K562 (cell line): ENCODE results near the gene SS18L1. TPM values are rescaled to one million over a fixed set of nuclear protein-coding genes. Genes with fewer than 3 reads are reported as not detected.

ENCODE experiments used
- ATAC-seq: fragments of 200-7000 bp; cut with Tn5 transposase; 3 replicates; pipeline ENCODE4 v1.9.1; 2020; ENCODE audit warnings: moderate library complexity
- BruUV-seq: library from RNA; stranded (reverse); fragments of 400-500 nt; replicated peaks from 2 replicates; lab custom pipeline; 2021; lab: Mats Ljungman, UMichigan
- CTCF ChIA-PET: fragments of 300-600 bp; formaldehyde crosslinking; extraction: SDS; loops from one replicate; lab custom pipeline; 2021; ENCODE audit warnings: low intra/inter-chr PET ratio; lab: Yijun Ruan, JAX
- POLR2A ChIA-PET: fragments of 300-600, 350-650 bp; sonication (Branson Sonifier 250); formaldehyde crosslinking; extraction: SDS; loops from one replicate; lab custom pipeline; 2021; ENCODE audit warnings: antibody characterized with exemption, inconsistent platforms; lab: Yijun Ruan, JAX
- DNase-seq, 4 experiments: peaks; one replicate each; pipeline versions ENCODE4 v3.0.0 to v3.0.0-alpha.2; 2011 to 2018; ENCODE audit warnings: low spot score in 3 of 4, mixed read lengths in 3 of 4; ENCODE audit errors: extremely low read depth in 1 of 4
- FAIRE-seq: peaks from 2 replicates; lab custom pipeline; 2011; peaks lifted over from hg19 to GRCh38; lab: Jason Lieb, UNC
- H2AFZ ChIP-seq: 2 replicates; pipeline ENCODE4 v1.6.0; 2011; ENCODE audit warnings: low read depth, low read length, control low read depth, inconsistent platforms
- H3K27ac ChIP-seq: fragments of 200-600 bp; 3 replicates; pipeline ENCODE4 v1.8.0; 2011; ENCODE audit warnings: low read depth, mild to moderate bottlenecking, control low read depth, inconsistent platforms, low read length, moderate library complexity, mixed read lengths; ENCODE audit errors: extremely low read depth
- H3K27me3 ChIP-seq, 2 experiments: fragments of 300-600 bp in 1 of 2; 2 replicates in 1 of 2; 3 replicates in 1 of 2; pipeline versions ENCODE4 v1.6.0 to v1.8.0; 2011; ENCODE audit warnings: inconsistent platforms in 2 of 2, low read length in 2 of 2, mild to moderate bottlenecking in 1 of 2, mixed read lengths in 1 of 2, moderate library complexity in 1 of 2; ENCODE audit not compliant: control insufficient read depth in 2 of 2, insufficient read depth in 2 of 2
- H3K36me3 ChIP-seq: fragments of 300-600 bp; 3 replicates; pipeline ENCODE4 v1.8.0; 2011; ENCODE audit warnings: mild to moderate bottlenecking, low read length, inconsistent platforms; ENCODE audit not compliant: control insufficient read depth, insufficient read depth
- H3K4me1 ChIP-seq, 2 experiments: fragments of 200-600 bp in 1 of 2; replicated peaks in 1 of 2; 2 replicates in 1 of 2; 3 replicates in 1 of 2; pipeline versions ENCODE4 v1.5.1 to v1.8.0; 2011; ENCODE audit warnings: inconsistent platforms in 2 of 2, low read length in 2 of 2, mild to moderate bottlenecking in 1 of 2, mixed read lengths in 1 of 2, moderate library complexity in 1 of 2; ENCODE audit not compliant: control insufficient read depth in 2 of 2, insufficient read depth in 2 of 2
- H3K4me2 ChIP-seq: 2 replicates; pipeline ENCODE4 v1.6.1; 2011; ENCODE audit warnings: low read length, control low read depth, inconsistent platforms, mixed read lengths; ENCODE audit not compliant: insufficient read depth
- H3K4me3 ChIP-seq: fragments of 200-600 bp; sonication (generic), shearing (Covaris generic); 2 replicates; pipeline ENCODE4 v1.5.1; 2016; ENCODE audit warnings: control low read depth, inconsistent platforms
- H3K79me2 ChIP-seq: fragments of 200-600 bp; 3 replicates; pipeline ENCODE4 v1.8.0; 2011; ENCODE audit warnings: low read length, inconsistent platforms; ENCODE audit not compliant: control insufficient read depth, insufficient read depth
- H3K9ac ChIP-seq, 2 experiments: 2 replicates each; pipeline versions ENCODE4 v1.6.0 to v1.6.1; 2011; ENCODE audit warnings: low read depth in 2 of 2, low read length in 2 of 2, control low read depth in 1 of 2, inconsistent platforms in 1 of 2, mild to moderate bottlenecking in 1 of 2, mixed read lengths in 1 of 2; ENCODE audit not compliant: insufficient read depth in 1 of 2
- H3K9me1 ChIP-seq: one replicate; pipeline ENCODE4 v1.6.0; 2011; ENCODE audit warnings: inconsistent platforms, mild to moderate bottlenecking, low read length, moderate library complexity; ENCODE audit not compliant: control insufficient read depth, insufficient read depth
- H3K9me3 ChIP-seq: replicated peaks from 2 replicates; pipeline ENCODE4 v1.5.1; 2011; ENCODE audit warnings: low read depth, low read length, inconsistent platforms; ENCODE audit not compliant: control insufficient read depth, insufficient read depth
- H4K20me1 ChIP-seq: replicated peaks from 2 replicates; pipeline ENCODE4 v1.6.1; 2011; ENCODE audit warnings: low read length, inconsistent platforms, mixed read lengths; ENCODE audit not compliant: control insufficient read depth, insufficient read depth
- CBFA2T2 ChIP-seq: fragments of 450-650 bp; conservative IDR thresholded peaks from 2 replicates; pipeline ENCODE4 v1.6.1; 2017; ENCODE audit warnings: mild to moderate bottlenecking
- CTBP1 ChIP-seq: fragments of 450-650 bp; IDR thresholded peaks from 2 replicates; pipeline ENCODE4 v1.6.1; 2016; ENCODE audit warnings: borderline replicate concordance
- JUN ChIP-seq, 2 experiments: sonication (generic) in 1 of 2; formaldehyde crosslinking in 1 of 2; IDR thresholded peaks; 2 replicates each; pipeline versions ENCODE4 v1.6.1 to v1.8.0; 2012 to 2022; ENCODE audit warnings: borderline replicate concordance in 2 of 2, mild to moderate bottlenecking in 2 of 2, improper control_type of control experiment in 1 of 2, low read depth in 1 of 2, low read length in 1 of 2, missing genetic modification reagents in 1 of 2
- L3MBTL2 ChIP-seq: fragments of 450-650 bp; IDR thresholded peaks from 2 replicates; pipeline ENCODE4 v1.6.1; 2016; ENCODE audit warnings: mild to moderate bottlenecking, moderate library complexity
- POLR2AphosphoS2 ChIP-seq: IDR thresholded peaks from 2 replicates; pipeline ENCODE4 v1.6.1; 2012; ENCODE audit warnings: low read length, improper control_type of control experiment
- ZBED1 ChIP-seq: IDR thresholded peaks from 2 replicates; pipeline ENCODE4 v1.6.1; 2014
- ZBTB8A ChIP-seq: fragments of 450-650 bp; IDR thresholded peaks from 2 replicates; pipeline ENCODE4 v1.6.1; 2018; ENCODE audit warnings: mild to moderate bottlenecking, moderate library complexity; ENCODE audit not compliant: partially characterized antibody
- ZNF609 ChIP-seq: sonication (generic); formaldehyde crosslinking; IDR thresholded peaks from 2 replicates; pipeline ENCODE4 v1.8.1; 2023; ENCODE audit warnings: missing genetic modification reagents, mild to moderate bottlenecking, borderline replicate concordance
- whole genome bisulfite sequencing: fragments of 100-300 bp; shearing (Covaris generic); methylation state at CpG from one replicate; pipeline ENCODE4 v1.1.6; 2016; ENCODE audit warnings: low coverage, mixed read lengths; ENCODE audit not compliant: insufficient coverage; ENCODE audit errors: missing lambda C conversion rate; 5-methylcytosine and 5-hydroxymethylcytosine counted together
- in situ Hi-C: fragments of 300-500 bp; cut with MboI; formaldehyde crosslinking; loops from 4 replicates; pipeline ENCODE4 v1.15.0; 2018; ENCODE audit warnings: inconsistent platforms, mixed read lengths
- intact Hi-C: fragments of 100-400 bp; cut with micrococcal nuclease; formaldehyde crosslinking; loops from 2 replicates; pipeline ENCODE4 v1.14.2; 2022
- polyA plus RNA-seq, 8 experiments: library from polyadenylated mRNA; depleted of rRNA in 4 of 8; stranded (reverse) in 5 of 8; unstranded in 3 of 8; fragments of >200 nt; fragmentation: Nextera tagmentation in 2 of 8; fragmentation: Illumina TruSeq in 1 of 8; extraction: Ambion mirVana in 2 of 8; extraction: Trizol in 1 of 8; gene quantifications; 2 replicates each; pipeline versions ENCODE4 v1.2.1 to v1.2.3, GENCODE V29; 2011 to 2014; ENCODE audit warnings: inconsistent platforms in 1 of 8, missing spikeins in 1 of 8
- total RNA-seq, 7 experiments: library from RNA; depleted of rRNA in 6 of 7; stranded (reverse); fragments of >200 nt in 6 of 7; fragmentation: Illumina TruSeq in 2 of 7; extraction: Trizol in 2 of 7; gene quantifications; 2 replicates each; pipeline versions ENCODE4 v1.2.1 to v1.2.3, GENCODE V29; 2011 to 2021; ENCODE audit warnings: low replicate concordance in 1 of 7

SS18L1 gene
- total and polyA plus RNA-seq, 9 of the 15 experiments (the other 6 are each of a cell fraction or from before 2014, with no cell fraction given), result 2.7 to 28.3 (median 15.1) TPM

DNA sequence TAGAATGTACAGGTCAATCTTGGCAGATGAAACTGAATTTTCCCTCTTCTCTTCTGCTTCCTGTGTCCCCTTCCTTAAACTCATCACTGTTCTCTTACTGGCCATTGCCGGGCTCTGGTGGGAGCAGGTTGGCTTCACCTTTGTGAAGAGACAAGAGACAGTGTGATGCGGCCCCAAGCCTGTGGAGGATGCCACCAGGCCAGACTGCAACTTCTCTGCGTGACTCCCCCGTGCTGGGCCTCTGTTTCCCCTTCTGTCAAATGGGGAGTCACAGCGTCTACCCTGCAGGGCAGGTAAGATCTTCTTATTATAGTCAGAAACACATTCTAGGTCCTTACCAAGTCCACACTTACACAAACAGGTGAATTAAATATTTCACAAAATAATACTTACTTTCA, 23.2 kb upstream of the SS18L1 start:
- FAIRE-seq (no peak), DNase-seq (no peak), ATAC-seq (no peak)
- H2AFZ ChIP-seq, result no peak overlapping the region
- WGBS, result 84% methylated on average over 5 of the region's 5 CpGs
- intact Hi-C loops (loop anchor here (5.0 kb wide), 2 partner anchors 53 to 93 kb away; partner anchors contain the start of gene TAF4), in situ Hi-C loops (no loop called here)
- peaks cover 12 to 30% of the 10 kb centered on the region in 2 experiments; a peak in 4 of 5 replicates for H3K27me3 ChIP-seq
- TF ChIP-seq JUN (IDR thresholded peaks at IDR 0.05; ENCODE audit: borderline replicate concordance, low read depth, low read length), result no peak
- no peak for TF ChIP-seq JUN (CRISPR knock-in tag; IDR thresholded peaks at IDR 0.05; ENCODE audit: borderline replicate concordance)
- TF ChIP-seq ZBED1, result no peak
- TF ChIP-seq POLR2AphosphoS2, result no peak
- no peak for TF ChIP-seq ZNF609 (CRISPR knock-in tag)
- no peak for TF ChIP-seq CBFA2T2
- TF ChIP-seq L3MBTL2, result no peak
- no peak for TF ChIP-seq ZBTB8A
- TF ChIP-seq CTBP1, result no peak
- ChIA-PET POLR2A (interaction anchor here (0.7 to 9.5 kb wide), 4 partner anchors 7 to 63 kb away, joined by 3 to 78 read pairs (median 4); partner anchors contain the start of gene MTG2), CTCF (no interaction called here)
- no peak overlapping the region for H3K27ac ChIP-seq
- no peaks in the 10 kb centered on the region for H3K9me3 ChIP-seq
- H3K79me2 ChIP-seq, result peaks cover 29% of the 10 kb centered on the region
- BruUV-seq, result no TSS peak
- H3K36me3 ChIP-seq, result peaks cover 22% of the 10 kb centered on the region
- H3K9me1 ChIP-seq, result no peaks in the 10 kb centered on the region
- H4K20me1 ChIP-seq, result peaks cover 19% of the 10 kb centered on the region
- no peak overlapping the region for H3K4me2 ChIP-seq
- peaks cover 13 to 46% of the 10 kb centered on the region in 2 experiments; a peak in 4 of 5 replicates for H3K4me1 ChIP-seq
- no peak overlapping the region for H3K4me3 ChIP-seq
- H3K9ac ChIP-seq, result no peak overlapping the region
